Peyer's patch (tissue), 4 donors: ENCODE data around the gene LRRC38. TPM values are rescaled to one million over a fixed set of nuclear protein-coding genes. Genes with fewer than 3 reads are reported as not detected.

ENCODE experiments used
- DNase-seq, 3 donors: peaks; one replicate each; pipeline ENCODE4 v3.0.0-alpha.2; 2017 to 2019
- H3K27ac ChIP-seq, 4 donors: fragments of 200-600 bp; sonication (generic); one replicate each; pipeline ENCODE4 v1.5.1; 2016 to 2019
- H3K27me3 ChIP-seq, 2 donors: fragments of 200-600 bp; sonication (generic); one replicate each; pipeline ENCODE4 v1.5.1; 2019
- H3K36me3 ChIP-seq, 3 donors: fragments of 200-600 bp; sonication (generic); one replicate each; pipeline ENCODE4 v1.5.1; 2016 to 2019
- H3K4me1 ChIP-seq, 4 donors: fragments of 200-600 bp; sonication (generic); one replicate each; pipeline ENCODE4 v1.5.1; 2016 to 2019
- H3K4me3 ChIP-seq, 4 donors: fragments of 200-600 bp; sonication (generic); 1 replicate in 3 of 4; 2 replicates in 1 of 4; pipeline ENCODE4 v1.5.1; 2016 to 2019; ENCODE audit warnings: mild to moderate bottlenecking in 1 of 4
- H3K9me3 ChIP-seq, 4 donors: fragments of 200-600 bp; sonication (generic); one replicate each; pipeline ENCODE4 v1.5.1; 2016 to 2019; ENCODE audit warnings: mild to moderate bottlenecking in 1 of 4
- POLR2A ChIP-seq, 2 donors: fragments of 450-650 bp; IDR thresholded peaks; one replicate each; pipeline ENCODE4 v1.5.1; 2017; ENCODE audit warnings: antibody characterized with exemption in 2 of 2, mild to moderate bottlenecking in 2 of 2, moderate library complexity in 2 of 2
- total RNA-seq, 4 donors: library from RNA; depleted of rRNA; stranded (reverse); fragments of >200 nt; gene quantifications; one replicate each; pipeline ENCODE4 v1.1.0, GENCODE V29; 2016
- TF ChIP-seq, protein P1 (sequence below), 6 experiments: fragments of 450-650 bp in 4 of 6; fragments of 200-600 bp in 2 of 6; sonication (generic) in 1 of 6; IDR thresholded peaks; one replicate each; pipeline ENCODE4 v1.5.1; 2017 to 2019; ENCODE audit warnings: antibody characterized with exemption in 6 of 6, mild to moderate bottlenecking in 3 of 6, moderate library complexity in 1 of 6

Gene LRRC38
- total RNA-seq, 4 donors from 2014 or later = not detected

DNA sequence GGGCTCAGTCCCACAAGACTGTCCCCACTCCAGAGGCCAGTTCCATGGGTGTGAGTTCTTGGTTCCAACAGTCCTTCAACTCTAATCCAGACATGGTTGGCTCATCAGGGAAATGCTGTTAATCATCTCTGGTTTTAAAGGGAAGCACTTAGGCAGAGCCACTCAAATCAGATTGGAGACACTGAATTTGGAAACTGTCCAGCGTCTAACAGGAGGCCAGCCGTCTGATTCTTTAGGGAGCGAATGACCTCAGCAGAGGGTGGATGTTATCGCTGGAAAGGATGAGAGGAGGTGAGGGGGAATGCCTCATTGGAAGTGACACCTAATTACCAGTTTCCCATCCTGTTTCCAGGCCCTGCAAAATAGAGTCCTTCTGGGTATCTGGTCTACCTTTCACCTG is 22.8 kb upstream of the LRRC38 start:
- TF ChIP-seq POLR2A (IDR thresholded peaks at IDR 0.05) = no peak
- TF ChIP-seq, protein P1, sequence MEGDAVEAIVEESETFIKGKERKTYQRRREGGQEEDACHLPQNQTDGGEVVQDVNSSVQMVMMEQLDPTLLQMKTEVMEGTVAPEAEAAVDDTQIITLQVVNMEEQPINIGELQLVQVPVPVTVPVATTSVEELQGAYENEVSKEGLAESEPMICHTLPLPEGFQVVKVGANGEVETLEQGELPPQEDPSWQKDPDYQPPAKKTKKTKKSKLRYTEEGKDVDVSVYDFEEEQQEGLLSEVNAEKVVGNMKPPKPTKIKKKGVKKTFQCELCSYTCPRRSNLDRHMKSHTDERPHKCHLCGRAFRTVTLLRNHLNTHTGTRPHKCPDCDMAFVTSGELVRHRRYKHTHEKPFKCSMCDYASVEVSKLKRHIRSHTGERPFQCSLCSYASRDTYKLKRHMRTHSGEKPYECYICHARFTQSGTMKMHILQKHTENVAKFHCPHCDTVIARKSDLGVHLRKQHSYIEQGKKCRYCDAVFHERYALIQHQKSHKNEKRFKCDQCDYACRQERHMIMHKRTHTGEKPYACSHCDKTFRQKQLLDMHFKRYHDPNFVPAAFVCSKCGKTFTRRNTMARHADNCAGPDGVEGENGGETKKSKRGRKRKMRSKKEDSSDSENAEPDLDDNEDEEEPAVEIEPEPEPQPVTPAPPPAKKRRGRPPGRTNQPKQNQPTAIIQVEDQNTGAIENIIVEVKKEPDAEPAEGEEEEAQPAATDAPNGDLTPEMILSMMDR (IDR thresholded peaks at IDR 0.05) = no peak
- H3K9me3 ChIP-seq = no peaks in the 10 kb centered on the region
- H3K4me3 ChIP-seq = no peak overlapping the region
- no peaks in the 10 kb centered on the region for H3K36me3 ChIP-seq
- no peaks in the 10 kb centered on the region for H3K4me1 ChIP-seq
- DNase-seq = no peak
- no peak overlapping the region for H3K27ac ChIP-seq
- H3K27me3 ChIP-seq = no peaks in the 10 kb centered on the region

DNA sequence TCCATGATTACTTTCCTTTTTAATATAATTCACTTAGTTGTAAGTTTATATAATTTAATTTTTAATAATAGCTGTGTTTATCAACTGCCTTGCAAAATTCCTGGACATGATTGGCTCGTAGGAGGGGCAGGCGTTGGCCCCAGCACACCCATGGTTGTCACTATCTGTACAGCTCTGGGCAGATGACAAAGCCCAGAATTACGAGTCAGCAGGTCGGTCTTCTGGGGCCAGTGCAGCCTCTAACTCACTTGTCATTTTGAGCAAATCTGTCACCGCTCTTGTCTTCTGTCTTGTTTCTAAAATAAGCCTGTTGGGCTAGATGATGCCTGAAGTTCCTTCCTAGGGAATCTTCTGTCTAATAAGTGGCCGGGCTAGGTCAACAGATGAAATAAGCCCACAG is 21.4 kb upstream of the LRRC38 start:
- TF ChIP-seq POLR2A (IDR thresholded peaks at IDR 0.05) = no peak
- TF ChIP-seq, protein P1 (IDR thresholded peaks at IDR 0.05) = no peak
- Histone ChIP-seq H3K9me3 (no peaks in the 10 kb centered on the region), H3K27ac (no peak overlapping the region), H3K4me3 (no peak overlapping the region), H3K27me3 (no peaks in the 10 kb centered on the region), H3K36me3 (no peaks in the 10 kb centered on the region), H3K4me1 (no peaks in the 10 kb centered on the region)
- DNase-seq = no peak

DNA sequence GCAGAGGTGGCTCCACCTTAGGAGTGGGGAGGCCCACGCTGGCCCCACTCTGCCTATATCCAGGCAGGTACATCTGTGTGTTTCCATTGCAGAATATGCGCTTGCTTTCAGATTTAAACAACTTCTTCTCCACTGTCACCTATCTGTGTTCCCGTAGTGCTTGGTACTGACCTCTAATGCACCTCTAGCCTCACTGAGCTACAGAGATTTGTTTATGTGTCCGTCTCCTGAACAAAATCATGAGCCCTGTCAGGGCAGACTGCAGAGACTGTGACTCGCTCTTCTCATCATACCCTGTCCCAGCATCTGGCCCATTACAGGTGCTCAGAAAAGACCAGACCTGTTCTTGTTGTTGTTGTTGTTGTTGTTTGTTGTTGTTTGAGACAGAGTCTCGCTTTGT is 14.5 kb upstream of the LRRC38 start:
- no peaks in the 10 kb centered on the region for H3K36me3 ChIP-seq
- no peaks in the 10 kb centered on the region for H3K27me3 ChIP-seq
- no peak for DNase-seq
- H3K4me1 ChIP-seq = no peaks in the 10 kb centered on the region
- TF ChIP-seq, protein P1 (IDR thresholded peaks at IDR 0.05) = no peak
- no peak for TF ChIP-seq POLR2A (IDR thresholded peaks at IDR 0.05)
- H3K4me3 ChIP-seq = no peak overlapping the region
- no peak overlapping the region for H3K27ac ChIP-seq
- H3K9me3 ChIP-seq = no peaks in the 10 kb centered on the region

DNA sequence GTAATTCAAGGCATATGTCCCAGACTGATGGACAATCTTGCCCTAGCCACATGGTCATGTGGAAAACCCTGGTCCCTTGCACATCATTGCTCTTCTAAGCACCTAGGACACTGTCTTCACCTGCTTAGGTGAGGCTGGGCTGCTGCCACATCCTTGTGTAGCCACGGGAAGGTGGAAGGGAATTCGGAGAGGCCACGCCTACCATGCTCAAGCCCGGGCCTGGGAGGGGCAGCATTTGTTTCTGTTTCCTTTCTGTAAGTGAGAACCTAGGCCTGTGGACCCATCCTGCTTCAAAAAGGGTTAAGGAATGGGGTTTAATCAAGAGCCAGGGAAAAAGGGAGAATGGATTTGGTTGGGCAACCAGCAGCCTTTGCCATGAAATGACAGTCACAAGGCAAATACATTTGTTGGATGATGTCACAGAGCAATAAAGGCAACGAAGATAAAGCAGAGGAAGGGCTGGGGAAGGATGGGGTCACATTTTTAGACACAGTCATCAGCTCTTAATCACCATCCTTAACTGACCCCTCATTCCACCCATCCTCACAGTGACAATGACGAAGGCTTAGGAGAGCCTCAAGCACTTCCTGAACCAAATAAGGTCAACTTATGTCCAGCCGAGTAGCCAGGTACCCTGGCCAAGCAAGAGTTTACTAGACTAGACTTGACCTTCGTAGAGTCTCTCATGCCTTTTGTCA is 10.1 kb upstream of the LRRC38 start:
- no peak overlapping the region for H3K4me3 ChIP-seq
- TF ChIP-seq POLR2A (IDR thresholded peaks at IDR 0.05) = no peak
- TF ChIP-seq, protein P1 (IDR thresholded peaks at IDR 0.05) = no peak
- H3K36me3 ChIP-seq = no peaks in the 10 kb centered on the region
- no peak overlapping the region for H3K27ac ChIP-seq
- no peak for DNase-seq
- H3K27me3 ChIP-seq = no peaks in the 10 kb centered on the region
- peaks cover 0 to under 1% (median 0%) of the 10 kb centered on the region in 4 donors for H3K9me3 ChIP-seq
- no peaks in the 10 kb centered on the region for H3K4me1 ChIP-seq

DNA sequence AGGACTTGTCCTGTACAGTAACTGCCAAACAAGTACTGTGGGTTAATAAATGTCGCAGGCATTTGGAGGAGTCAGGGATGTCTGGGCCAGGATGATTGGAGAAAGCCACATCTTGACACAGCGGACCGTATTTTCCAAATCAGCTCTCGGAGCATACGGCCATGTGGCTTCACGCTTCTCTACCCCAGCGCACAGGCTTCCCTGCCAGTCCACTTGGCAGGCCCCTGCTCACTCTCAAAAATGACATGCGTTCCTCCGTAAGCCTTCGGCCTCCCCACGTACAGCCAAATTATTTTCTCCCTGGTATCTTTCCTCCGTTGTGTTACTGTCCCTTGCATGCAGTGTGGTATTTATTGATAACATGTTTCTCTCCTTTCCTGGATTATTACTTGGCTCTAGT is 7.2 kb upstream of the LRRC38 start:
- TF ChIP-seq, protein P1 (IDR thresholded peaks at IDR 0.05) = no peak
- no peak for TF ChIP-seq POLR2A (IDR thresholded peaks at IDR 0.05)
- Histone ChIP-seq H3K9me3 (peaks cover 0 to 4% (median 0%) of the 10 kb centered on the region in 4 donors), H3K4me3 (no peak overlapping the region), H3K36me3 (no peaks in the 10 kb centered on the region), H3K27me3 (no peaks in the 10 kb centered on the region), H3K4me1 (no peaks in the 10 kb centered on the region), H3K27ac (no peak overlapping the region)
- DNase-seq = no peak
